ENCODE results near the gene TSPAN31. TPM values are rescaled to one million over a fixed set of nuclear protein-coding genes. Genes with fewer than 3 reads are reported as not detected.

The TSPAN31 gene
- total and polyA plus RNA-seq, 9 of the 15 experiments (the other 6 are each of a cell fraction or from before 2014, with no cell fraction given), result 11.3 to 26.4 (median 14.3) TPM

GRCh38 chr12:57698414-57698813 lies 46.4 kb upstream of the TSPAN31 start (continued):
- TF ChIP-seq, protein P1, sequence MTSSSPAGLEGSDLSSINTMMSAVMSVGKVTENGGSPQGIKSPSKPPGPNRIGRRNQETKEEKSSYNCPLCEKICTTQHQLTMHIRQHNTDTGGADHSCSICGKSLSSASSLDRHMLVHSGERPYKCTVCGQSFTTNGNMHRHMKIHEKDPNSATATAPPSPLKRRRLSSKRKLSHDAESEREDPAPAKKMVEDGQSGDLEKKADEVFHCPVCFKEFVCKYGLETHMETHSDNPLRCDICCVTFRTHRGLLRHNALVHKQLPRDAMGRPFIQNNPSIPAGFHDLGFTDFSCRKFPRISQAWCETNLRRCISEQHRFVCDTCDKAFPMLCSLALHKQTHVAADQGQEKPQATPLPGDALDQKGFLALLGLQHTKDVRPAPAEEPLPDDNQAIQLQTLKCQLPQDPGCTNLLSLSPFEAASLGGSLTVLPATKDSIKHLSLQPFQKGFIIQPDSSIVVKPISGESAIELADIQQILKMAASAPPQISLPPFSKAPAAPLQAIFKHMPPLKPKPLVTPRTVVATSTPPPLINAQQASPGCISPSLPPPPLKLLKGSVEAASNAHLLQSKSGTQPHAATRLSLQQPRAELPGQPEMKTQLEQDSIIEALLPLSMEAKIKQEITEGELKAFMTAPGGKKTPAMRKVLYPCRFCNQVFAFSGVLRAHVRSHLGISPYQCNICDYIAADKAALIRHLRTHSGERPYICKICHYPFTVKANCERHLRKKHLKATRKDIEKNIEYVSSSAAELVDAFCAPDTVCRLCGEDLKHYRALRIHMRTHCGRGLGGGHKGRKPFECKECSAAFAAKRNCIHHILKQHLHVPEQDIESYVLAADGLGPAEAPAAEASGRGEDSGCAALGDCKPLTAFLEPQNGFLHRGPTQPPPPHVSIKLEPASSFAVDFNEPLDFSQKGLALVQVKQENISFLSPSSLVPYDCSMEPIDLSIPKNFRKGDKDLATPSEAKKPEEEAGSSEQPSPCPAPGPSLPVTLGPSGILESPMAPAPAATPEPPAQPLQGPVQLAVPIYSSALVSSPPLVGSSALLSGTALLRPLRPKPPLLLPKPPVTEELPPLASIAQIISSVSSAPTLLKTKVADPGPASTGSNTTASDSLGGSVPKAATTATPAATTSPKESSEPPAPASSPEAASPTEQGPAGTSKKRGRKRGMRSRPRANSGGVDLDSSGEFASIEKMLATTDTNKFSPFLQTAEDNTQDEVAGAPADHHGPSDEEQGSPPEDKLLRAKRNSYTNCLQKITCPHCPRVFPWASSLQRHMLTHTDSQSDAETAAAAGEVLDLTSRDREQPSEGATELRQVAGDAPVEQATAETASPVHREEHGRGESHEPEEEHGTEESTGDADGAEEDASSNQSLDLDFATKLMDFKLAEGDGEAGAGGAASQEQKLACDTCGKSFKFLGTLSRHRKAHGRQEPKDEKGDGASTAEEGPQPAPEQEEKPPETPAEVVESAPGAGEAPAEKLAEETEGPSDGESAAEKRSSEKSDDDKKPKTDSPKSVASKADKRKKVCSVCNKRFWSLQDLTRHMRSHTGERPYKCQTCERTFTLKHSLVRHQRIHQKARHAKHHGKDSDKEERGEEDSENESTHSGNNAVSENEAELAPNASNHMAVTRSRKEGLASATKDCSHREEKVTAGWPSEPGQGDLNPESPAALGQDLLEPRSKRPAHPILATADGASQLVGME (CRISPR knock-in tag; IDR thresholded peaks at IDR 0.05), result no peak
- TF ChIP-seq RBM25 (IDR thresholded peaks at IDR 0.05; ENCODE audit: low read depth, low read length, severe bottlenecking) (no peak), GABPB1 (CRISPR knock-in tag; IDR thresholded peaks at IDR 0.05) (no peak), ZNF75A (CRISPR knock-in tag; IDR thresholded peaks at IDR 0.05) (no peak), RBBP5 (IDR thresholded peaks at IDR 0.05; ENCODE audit: borderline replicate concordance, insufficient read depth, low read length, poor library complexity, severe bottlenecking) (no peak), LCOR (CRISPR knock-in tag; IDR thresholded peaks at IDR 0.05) (no peak), CTCF (IDR thresholded peaks at IDR 0.05 in 2 of 3, conservative IDR thresholded peaks at IDR 0.05 in 1 of 3; ENCODE audit: insufficient read depth in 2 of 3, low read depth in 1 of 3, low read length in 3 of 3) (no peak), MTA1 (IDR thresholded peaks at IDR 0.05; ENCODE audit: borderline replicate concordance) (no peak), ZNF232 (CRISPR knock-in tag; IDR thresholded peaks at IDR 0.05) (no peak), RBM34 (IDR thresholded peaks at IDR 0.05; ENCODE audit: borderline replicate concordance, insufficient read depth, low read length) (no peak)

Measured in K562 (cell line).